Adrenal gland (tissue), 12 donors: Measurements from ENCODE around the gene BMP4. TPM values are rescaled to one million over a fixed set of nuclear protein-coding genes. Genes with fewer than 3 reads are reported as not detected.

Source experiments
- DNase-seq, 7 donors: peaks; one replicate each; pipeline ENCODE4 v3.0.0-alpha.2; 2019 to 2020
- H3K27ac ChIP-seq, 5 donors: fragments of 200-600 bp; sonication (generic) in 4 of 5; 1 replicate in 3 of 5; 2 replicates in 2 of 5; pipeline versions ENCODE4 v1.5.1 to v1.8.0; 2016 to 2020; ENCODE audit warnings: mild to moderate bottlenecking in 1 of 5
- H3K27me3 ChIP-seq: fragments of 200-600 bp; 2 replicates; pipeline ENCODE4 v1.8.0; 2021
- H3K36me3 ChIP-seq, 2 donors: fragments of 200-600 bp; replicated peaks in 1 of 2; 1 replicate in 1 of 2; 2 replicates in 1 of 2; pipeline versions ENCODE4 v1.5.1 to v1.8.0; 2018 to 2022
- H3K4me1 ChIP-seq, 2 donors: fragments of 200-600 bp; replicated peaks in 1 of 2; 1 replicate in 1 of 2; 2 replicates in 1 of 2; pipeline versions ENCODE4 v1.5.1 to v1.8.0; 2018 to 2021
- H3K4me3 ChIP-seq, 4 donors: fragments of 200-600 bp; sonication (generic) in 3 of 4; one replicate each; pipeline ENCODE4 v1.5.1; 2016 to 2018
- H3K9me3 ChIP-seq, 3 donors: fragments of 200-600 bp; sonication (generic) in 1 of 3; replicated peaks in 1 of 3; 1 replicate in 2 of 3; 2 replicates in 1 of 3; pipeline versions ENCODE4 v1.5.1 to v1.8.0; 2016 to 2021
- CTCF ChIP-seq, 6 experiments: fragments of 450-650 bp in 4 of 6; fragments of 200-600 bp in 2 of 6; sonication (generic) in 1 of 6; IDR thresholded peaks; 1 replicate in 5 of 6; 2 replicates in 1 of 6; pipeline versions ENCODE4 v1.5.1 to v1.8.0; 2016 to 2021; ENCODE audit warnings: antibody characterized with exemption in 6 of 6, mild to moderate bottlenecking in 2 of 6, moderate library complexity in 1 of 6
- POLR2A ChIP-seq, 2 donors: fragments of 450-650 bp; IDR thresholded peaks; one replicate each; pipeline ENCODE4 v1.6.1; 2017; ENCODE audit warnings: antibody characterized with exemption in 2 of 2, mild to moderate bottlenecking in 2 of 2, moderate library complexity in 1 of 2
- WGBS, 4 donors: extraction: QIAGEN DNeasy Blood & Tissue Kit in 2 of 4; methylation state at CpG; one replicate each; pipeline versions ENCODE4 v1.1.5 to v1.1.7; 2013 to 2017; 5-methylcytosine and 5-hydroxymethylcytosine counted together
- intact Hi-C, 2 donors: fragments of 100-400 bp; cut with DNase I; formaldehyde crosslinking; loops; one replicate each; pipeline versions ENCODE4 v1.14.1 to v1.15.0; 2022 to 2023
- polyA plus RNA-seq, 3 donors: library from polyadenylated mRNA; stranded (reverse); fragments of 200-250 nt in 2 of 3; fragments of 350-450 nt in 1 of 3; fragmentation: Illumina TruSeq in 1 of 3; extraction: RNeasy Lipid Tissue Mini Kit (QIAGEN cat#74804) in 1 of 3; gene quantifications; one replicate each; pipeline ENCODE4 v1.2.3, GENCODE V29; 2013 to 2014
- total RNA-seq, 9 donors: library from RNA; depleted of rRNA in 4 of 9; stranded (reverse); fragments of >200 nt in 4 of 9; fragments of 120-200 nt in 1 of 9; fragmentation: NEBNext Ultra II Directional in 1 of 9; extraction: Animal tissue kit (Norgen Biotek cat#: 25700) in 1 of 9; gene quantifications; one replicate each; pipeline versions ENCODE4 v1.1.0 to v1.2.4, GENCODE V29; 2013 to 2023
- donor health status: healthy with polysubstance abuse.
- donor health status: Bipolar disorder and iron deficiency.
- donor health status: DM: yes; HTN: yes; CAD: no.
- donor health status: DM: no; HTN: no; CAD: no.
- donor health status: DM: no; HTN: no; CAD: no.
- donor health status: DM: yes; HTN: yes; CAD: no.

The BMP4 gene
- total and polyA plus RNA-seq, 12 donors, result 2.2 to 37.0 (median 19.4) TPM

GRCh38 chr14:53921027-53921426 is 35.6 kb downstream of the BMP4 start:
- H3K36me3 ChIP-seq, result no peaks in the 10 kb centered on the region
- no peak for TF ChIP-seq CTCF (IDR thresholded peaks at IDR 0.05)
- no peak overlapping the region for H3K4me3 ChIP-seq
- intact Hi-C loops, result no loop called here
- no peaks in the 10 kb centered on the region for H3K4me1 ChIP-seq
- no peak overlapping the region for H3K27ac ChIP-seq
- no peaks in the 10 kb centered on the region for H3K9me3 ChIP-seq
- peaks cover 3% of the 10 kb centered on the region for H3K27me3 ChIP-seq
- DNase-seq, result no peak
- 54 to 70% (median 61%) methylated on average over 3 of the region's 3 CpGs for WGBS, 4 donors

GRCh38 chr14:53916239-53916638 is 40.4 kb downstream of the BMP4 start:
- TF ChIP-seq POLR2A (IDR thresholded peaks at IDR 0.05) (no peak), CTCF (IDR thresholded peaks at IDR 0.05) (no peak)
- intact Hi-C loops, result no loop called here
- H3K27ac ChIP-seq, result no peak overlapping the region
- H3K36me3 ChIP-seq, result no peaks in the 10 kb centered on the region
- H3K4me3 ChIP-seq, result no peak overlapping the region
- no peak for DNase-seq
- H3K27me3 ChIP-seq, result no peaks in the 10 kb centered on the region
- H3K4me1 ChIP-seq, result no peaks in the 10 kb centered on the region
- no peaks in the 10 kb centered on the region for H3K9me3 ChIP-seq
- 35 to 63% (median 42%) methylated on average over 1 of the region's 1 CpG for WGBS, 4 donors

- Histone ChIP-seq H3K9me3 (no peaks in the 10 kb centered on the region), H3K4me3 (no peak overlapping the region), H3K36me3 (no peaks in the 10 kb centered on the region), H3K27me3 (no peaks in the 10 kb centered on the region), H3K4me1 (no peaks in the 10 kb centered on the region), H3K27ac (no peak overlapping the region)
- no peak for TF ChIP-seq CTCF (IDR thresholded peaks at IDR 0.05)
- TF ChIP-seq POLR2A (IDR thresholded peaks at IDR 0.05), result no peak
- 65 to 73% (median 71%) methylated on average over 4 of the region's 4 CpGs for WGBS, 4 donors
- intact Hi-C loops, result no loop called here
- no peak for DNase-seq
These were observed 41.1 kb downstream of the BMP4 start for GRCh38 chr14:53915364-53916014.

- no peak for DNase-seq
- intact Hi-C loops, result no loop called here
- H3K4me1 ChIP-seq, result no peaks in the 10 kb centered on the region
- 43 to 58% (median 47%) methylated on average over 1 of the region's 1 CpG for WGBS, 4 donors
- H3K36me3 ChIP-seq, result no peaks in the 10 kb centered on the region
- H3K9me3 ChIP-seq, result no peaks in the 10 kb centered on the region
- H3K27me3 ChIP-seq, result no peaks in the 10 kb centered on the region
- H3K27ac ChIP-seq, result no peak overlapping the region
- H3K4me3 ChIP-seq, result no peak overlapping the region
- TF ChIP-seq POLR2A (IDR thresholded peaks at IDR 0.05) (no peak), CTCF (IDR thresholded peaks at IDR 0.05) (no peak)
These were observed 44.6 kb downstream of the BMP4 start for GRCh38 chr14:53912021-53912420.
